ENCODE measurements around the gene FHIT.
"Not testable (repeated sequence)": the region's sequence is repeated elsewhere in the genome, so short reads cannot be mapped to it uniquely, and the experiment has no call there.

FHIT gene

DNA sequence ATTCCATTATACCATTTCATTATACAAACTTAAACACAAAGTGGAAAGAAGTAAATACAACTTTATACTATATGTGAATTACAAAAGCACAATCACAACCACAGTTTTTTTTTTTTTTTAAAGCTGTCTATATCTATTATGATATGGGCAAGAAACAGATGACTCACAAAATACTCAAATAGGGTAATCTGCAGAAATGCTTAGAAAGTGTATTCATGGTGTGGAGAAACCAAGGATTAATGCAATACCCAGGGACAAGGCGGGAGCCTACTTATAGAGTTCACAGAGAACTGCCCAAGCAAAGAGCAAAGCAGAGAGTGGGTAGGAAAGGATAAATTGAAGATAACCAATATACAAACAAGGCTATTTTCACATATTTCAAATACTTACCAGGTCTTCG is 332.0 kb downstream of the FHIT start:
- DNase-seq (ENCODE audit: low read depth) = no peak

DNA sequence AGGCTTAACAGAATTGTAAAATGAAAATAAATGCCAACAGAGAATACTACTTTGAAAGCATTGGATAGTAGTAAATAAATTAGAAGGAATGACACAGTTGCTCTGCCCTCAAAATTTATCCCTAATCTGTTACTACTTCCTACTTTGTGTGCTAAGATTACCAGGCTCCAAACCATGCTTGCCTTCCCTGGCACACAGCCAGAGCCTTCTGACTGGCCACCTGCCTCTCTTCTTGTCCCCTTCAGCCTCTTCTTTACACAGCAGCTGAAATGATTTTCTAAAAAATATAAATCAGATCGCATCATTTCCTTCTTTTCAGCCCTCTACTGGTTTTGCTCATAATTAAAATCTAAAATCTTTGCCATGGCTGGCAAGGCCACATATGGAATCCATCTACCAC is 334.1 kb downstream of the FHIT start:
- no peak for DNase-seq (ENCODE audit: low read depth)

GRCh38 chr3:60916546-60916945 is 334.7 kb downstream of the FHIT start:
- DNase-seq (ENCODE audit: low read depth) = no peak

DNA sequence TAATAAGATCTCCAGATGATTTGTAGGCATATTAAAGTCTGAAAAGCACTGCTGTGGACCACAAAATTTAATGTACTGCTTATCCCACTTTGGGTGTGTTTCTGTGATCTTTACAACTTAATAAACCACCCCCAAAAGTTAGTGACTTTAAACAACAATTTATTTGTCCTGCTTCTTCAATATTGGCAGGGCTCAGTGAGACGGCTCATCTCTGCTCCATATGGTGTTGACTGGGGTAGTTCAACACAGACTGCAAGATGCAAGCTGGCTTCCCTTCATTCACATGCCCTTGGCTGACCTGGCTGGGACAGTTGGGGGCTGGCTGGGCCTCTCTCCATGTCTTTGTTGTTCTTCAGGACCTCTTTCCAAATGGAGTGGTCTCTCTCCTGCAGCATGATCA is 337.8 kb downstream of the FHIT start:
- no peak for DNase-seq (ENCODE audit: low read depth)

DNA sequence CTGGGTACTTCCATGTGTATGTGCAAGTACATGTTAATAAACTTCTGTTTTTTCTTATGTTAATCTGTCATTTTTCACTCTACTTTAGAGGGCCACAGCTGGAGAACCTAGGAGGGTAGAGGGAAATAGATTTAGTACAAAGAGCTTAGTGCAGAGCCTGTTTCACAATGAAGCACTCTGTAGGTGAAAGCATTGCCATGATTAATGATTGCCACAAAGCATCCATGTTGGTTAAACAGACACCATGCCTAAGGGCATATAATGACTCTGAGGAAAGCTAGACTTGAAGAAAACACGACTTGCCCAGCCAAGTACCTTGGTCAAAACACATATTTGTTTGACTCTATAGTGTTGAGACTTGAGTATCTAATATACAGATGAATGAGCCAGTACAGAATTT is 338.4 kb downstream of the FHIT start:
- no peak for DNase-seq (ENCODE audit: low read depth)

- no peak for DNase-seq (ENCODE audit: low read depth)
These were observed 339.1 kb downstream of the FHIT start for GRCh38 chr3:60912142-60912541.

DNA sequence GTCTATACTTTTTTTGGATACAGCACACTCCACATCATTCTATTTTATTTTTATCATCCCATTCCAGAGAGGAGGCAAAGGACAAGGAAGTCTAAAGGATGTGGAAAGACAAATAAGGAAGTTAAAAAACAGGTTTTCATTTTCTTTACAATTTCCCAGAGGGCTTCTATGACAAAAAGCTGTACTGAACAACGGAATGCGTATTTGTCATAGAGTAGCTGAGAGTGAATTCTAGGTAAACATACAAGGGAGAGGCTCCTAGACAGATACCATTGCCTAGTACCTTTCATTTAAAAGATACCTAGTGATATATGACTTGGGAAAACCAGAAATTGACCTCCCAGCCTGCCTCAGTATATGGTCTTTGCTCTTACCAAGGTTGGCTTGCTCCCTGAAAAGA is 341.7 kb downstream of the FHIT start:
- DNase-seq (ENCODE audit: low read depth) = no peak

DNA sequence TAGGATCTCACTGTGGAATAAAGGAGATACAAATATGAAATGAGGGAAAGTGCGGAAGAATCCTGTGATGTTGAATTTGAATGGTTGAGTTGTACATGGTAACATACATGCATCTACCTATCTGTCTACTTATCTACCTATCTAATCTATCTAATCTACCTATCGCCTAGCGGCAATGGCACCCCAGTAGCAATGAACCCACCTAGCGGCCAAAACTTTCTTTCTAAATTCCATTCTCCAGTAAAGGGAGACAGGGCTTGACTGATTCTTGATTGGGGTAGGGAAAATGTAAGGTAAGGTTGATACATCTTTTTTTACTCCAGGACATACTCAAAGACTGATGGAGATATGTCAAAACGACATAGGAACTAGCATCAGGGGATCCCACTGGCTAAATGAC is 345.0 kb downstream of the FHIT start:
- no peak for DNase-seq (ENCODE audit: low read depth)

DNA sequence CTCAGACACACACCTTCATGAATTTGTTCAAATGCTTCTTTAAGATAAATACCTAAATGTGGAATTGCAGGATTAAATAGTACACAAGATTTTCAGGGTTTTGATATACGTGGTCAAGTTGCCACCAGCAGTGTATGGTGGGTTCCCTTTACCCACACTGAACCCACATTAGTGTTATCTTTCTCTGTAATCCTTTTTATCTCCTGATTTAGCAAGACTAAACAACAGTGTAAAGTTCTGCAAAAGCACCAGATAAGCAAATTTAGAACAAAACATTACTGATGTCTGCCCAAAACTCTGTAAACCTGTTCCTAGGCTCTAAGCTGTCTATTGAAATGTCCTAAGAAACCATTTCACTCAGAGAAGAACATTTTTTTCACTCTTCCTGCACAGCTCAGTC is 352.9 kb downstream of the FHIT start:
- no peak for DNase-seq (ENCODE audit: low read depth)

DNA sequence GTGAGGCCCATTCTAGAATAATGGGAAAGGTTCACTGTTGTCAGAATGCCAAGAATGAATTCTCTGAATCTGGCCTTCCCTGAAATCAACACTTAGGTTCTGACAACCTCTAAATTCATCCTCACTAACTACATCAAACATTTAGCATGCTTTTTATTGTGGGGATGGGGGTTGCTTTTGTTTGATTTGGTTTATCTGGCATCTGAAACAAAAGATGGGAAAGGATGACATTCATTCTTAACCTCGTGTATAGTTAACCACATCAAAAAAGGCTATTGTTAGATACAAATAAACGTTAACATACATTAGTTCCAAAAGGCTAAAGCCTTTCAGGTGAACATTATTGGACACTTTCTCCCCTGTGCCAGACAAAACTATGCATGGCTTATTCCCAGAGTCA is 357.3 kb downstream of the FHIT start:
- no peak for DNase-seq (ENCODE audit: low read depth)

DNA sequence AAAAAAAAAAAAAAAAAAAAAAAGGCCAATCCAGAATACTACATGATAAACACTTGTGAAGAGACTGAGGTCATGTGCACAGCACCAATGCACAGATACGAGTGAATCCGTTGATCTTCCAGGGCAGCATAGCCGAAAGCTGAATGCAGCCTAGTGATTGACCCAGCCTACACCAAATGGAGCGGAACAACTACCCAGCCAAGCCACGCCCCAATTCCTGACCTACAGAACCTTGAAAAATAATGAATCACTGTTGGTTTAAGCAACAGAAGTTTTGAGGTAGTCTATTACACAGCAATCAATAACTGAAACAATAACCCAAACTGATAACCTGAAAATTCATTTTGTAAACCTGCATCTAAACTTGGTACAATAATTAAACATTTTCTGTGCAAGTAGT is 361.0 kb downstream of the FHIT start:
- DNase-seq (ENCODE audit: low read depth) = no peak

DNA sequence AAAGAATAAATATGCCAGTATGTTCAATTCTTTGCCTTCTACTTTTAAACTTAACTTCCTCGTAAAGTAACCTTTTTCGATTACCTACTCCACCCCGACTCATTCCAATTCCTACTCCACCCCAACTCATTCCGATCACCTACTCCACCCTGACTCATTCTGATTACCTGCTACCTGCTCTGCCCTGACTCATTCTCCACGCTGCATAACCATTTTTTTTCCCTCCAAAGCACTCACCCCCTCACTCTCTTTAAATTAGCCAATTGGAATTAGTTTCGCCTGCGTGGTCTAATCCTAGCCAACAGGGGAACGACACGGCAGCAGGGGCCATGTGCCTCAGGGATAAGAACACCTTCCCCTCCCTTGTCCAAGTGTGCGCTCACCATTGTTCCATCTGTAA is 362.3 kb downstream of the FHIT start:
- not testable (repeated sequence) for DNase-seq (ENCODE audit: low read depth)

DNA sequence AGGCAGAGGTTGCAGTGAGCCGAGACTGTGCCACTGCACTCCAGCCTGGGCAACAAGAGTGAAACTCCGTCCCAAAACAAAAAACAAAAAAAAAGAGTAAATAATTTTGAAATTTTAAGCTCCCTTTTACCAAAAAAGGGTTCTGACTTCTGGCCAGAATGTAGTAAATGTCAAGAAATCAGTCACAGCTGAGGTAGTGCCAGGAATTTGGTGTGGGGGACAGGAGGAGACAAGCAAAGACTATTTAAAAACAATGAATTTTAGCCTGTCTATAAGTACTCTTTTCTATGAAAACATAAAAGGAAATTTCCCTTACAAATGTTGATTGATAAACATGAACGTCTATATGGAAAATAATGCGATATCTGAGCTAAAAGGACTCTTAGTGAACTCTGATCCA is 363.7 kb downstream of the FHIT start:
- no peak for DNase-seq (ENCODE audit: low read depth)

GRCh38 chr3:60886518-60886917 is 364.7 kb downstream of the FHIT start:
- DNase-seq (ENCODE audit: low read depth) = no peak

DNA sequence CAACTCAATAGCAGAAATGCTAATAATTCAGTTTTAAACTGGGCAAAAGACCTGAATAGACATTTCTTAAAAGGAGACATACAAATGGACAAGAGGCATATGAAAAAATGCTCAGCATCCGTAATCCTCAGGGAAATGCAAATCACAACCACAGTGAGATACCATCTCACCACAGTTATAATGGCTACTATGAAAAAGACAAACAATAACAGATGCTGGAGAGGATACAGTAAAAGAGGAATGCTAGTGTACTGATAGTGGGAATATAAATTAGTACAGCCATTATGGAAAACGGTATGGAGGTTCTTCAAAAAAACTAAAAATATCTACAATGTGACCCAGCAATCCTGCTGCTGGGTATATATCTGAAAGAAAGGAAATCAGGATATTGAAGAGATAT is 367.2 kb downstream of the FHIT start:
- no peak for DNase-seq (ENCODE audit: low read depth)

DNA sequence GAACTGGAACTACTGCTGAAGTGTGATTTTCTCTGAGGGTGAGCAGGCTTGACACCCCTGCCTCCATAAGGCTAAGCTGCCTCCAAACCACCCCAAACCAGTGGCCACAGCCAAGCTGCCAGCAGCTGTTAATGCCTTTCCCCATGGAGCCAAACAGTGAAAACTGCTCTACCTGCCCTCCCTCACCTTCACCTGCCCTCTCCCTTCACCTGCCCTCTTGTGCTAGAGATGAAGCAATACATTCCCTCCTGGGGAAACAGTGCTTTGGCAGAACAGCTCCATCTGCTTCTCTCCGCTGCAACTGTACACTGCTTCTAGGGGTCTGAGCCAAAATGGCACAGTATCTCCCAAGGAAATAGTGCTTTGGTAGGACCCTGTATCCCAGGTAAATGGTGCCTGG is 374.1 kb downstream of the FHIT start:
- no peak for DNase-seq (ENCODE audit: low read depth)

DNA sequence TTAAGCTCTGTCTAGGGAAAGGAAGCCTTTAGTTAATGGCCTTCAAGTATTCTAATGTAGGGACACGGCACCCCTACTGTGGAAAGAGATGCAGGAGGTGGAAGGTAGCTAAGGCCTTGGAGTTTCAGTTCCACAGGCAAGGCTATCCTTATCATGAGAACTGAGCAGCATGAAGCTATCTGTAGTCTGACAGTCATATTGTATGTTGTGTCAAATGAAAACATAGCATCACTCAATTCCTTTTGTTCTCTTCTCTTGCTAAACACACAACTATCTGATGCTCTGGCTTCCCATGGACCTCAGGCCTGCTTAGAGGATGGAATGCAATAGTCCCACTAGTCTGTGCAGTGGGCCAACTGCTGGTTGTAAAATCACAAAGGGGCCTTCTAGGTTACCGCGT is 380.9 kb downstream of the FHIT start:
- DNase-seq (ENCODE audit: low read depth) = no peak

- DNase-seq (ENCODE audit: low read depth) = no peak
These were observed 384.1 kb downstream of the FHIT start for GRCh38 chr3:60867200-60867599.

DNA sequence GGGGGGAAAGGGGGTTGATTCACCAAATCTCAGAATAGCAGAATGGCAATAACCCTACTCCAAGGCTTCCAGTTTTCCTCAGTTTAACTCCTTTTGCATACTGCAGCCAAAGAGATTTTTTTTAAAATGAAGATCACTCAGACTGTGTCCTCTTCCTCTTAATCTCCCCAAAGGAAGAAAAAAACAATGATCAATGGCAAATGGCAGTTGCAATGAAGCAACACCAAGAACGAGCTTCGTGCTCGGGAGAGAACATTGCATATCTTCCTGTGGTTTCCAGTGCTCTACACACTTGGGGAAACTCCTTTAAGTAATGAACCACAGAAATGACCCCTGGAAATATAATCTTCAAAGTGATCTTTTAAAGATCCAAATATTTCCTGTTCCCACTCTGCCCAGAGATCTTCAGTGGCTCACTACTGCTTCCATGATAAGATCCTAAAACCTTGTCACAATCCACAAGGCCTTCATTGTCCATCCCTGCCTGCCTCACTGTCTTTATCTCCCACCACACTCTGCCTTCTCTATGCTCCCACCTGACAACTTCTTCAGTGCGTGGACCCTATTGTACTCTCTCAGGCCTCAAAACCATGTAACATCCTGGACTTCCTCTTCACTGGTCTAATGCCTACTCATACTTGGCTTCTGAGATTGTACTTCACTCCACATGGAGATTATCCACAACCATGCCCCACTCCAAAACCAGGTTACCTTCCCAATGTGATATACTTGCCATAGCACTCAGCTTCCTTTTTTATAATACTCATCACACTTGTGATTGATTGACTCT is 394.8 kb downstream of the FHIT start:
- DNase-seq (ENCODE audit: low read depth) = no peak

DNA sequence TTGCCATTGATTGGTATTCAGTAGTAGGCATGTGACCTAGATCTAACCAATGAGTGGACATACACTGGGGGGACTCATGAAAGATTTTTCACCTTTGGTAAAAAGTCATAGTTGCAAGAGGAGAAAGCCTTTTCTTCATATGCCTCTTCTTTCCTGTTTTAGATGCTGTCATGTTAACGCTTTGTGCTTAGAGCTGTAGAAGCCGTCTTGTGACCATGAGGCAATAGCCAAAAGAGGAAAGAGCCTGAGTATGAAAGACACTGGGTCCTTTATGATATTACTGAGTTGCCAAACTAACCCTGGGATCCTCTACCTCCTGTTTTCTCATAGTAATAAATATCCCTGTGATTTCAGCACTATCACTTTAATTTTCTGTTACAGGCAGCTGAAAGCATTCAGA is 396.0 kb downstream of the FHIT start:
- DNase-seq (ENCODE audit: low read depth) = no peak

DNA sequence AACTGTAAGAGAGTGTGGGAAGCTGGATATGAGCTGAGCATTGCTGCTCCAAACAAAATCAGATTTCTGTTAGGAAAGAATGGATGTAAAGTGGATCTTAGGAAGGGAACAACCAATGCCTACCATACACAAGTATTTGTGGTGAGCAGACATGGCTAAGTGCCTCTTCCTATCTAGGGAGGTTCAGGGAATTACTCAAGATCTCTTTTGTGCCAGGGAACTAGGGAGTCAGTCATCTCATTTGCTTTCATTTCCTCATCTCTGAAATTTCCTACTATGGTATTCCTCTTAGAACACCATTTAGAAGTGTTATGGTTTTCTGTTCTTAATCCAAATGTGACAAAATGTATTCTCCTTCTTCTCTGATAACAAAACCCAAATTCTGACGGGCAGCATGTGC is 396.5 kb downstream of the FHIT start:
- no peak for DNase-seq (ENCODE audit: low read depth)

GRCh38 chr3:60847791-60848190 is 403.5 kb downstream of the FHIT start:
- DNase-seq (ENCODE audit: low read depth) = no peak

- DNase-seq (ENCODE audit: low read depth) = no peak
These were observed 407.0 kb downstream of the FHIT start for GRCh38 chr3:60844256-60844655.

DNA sequence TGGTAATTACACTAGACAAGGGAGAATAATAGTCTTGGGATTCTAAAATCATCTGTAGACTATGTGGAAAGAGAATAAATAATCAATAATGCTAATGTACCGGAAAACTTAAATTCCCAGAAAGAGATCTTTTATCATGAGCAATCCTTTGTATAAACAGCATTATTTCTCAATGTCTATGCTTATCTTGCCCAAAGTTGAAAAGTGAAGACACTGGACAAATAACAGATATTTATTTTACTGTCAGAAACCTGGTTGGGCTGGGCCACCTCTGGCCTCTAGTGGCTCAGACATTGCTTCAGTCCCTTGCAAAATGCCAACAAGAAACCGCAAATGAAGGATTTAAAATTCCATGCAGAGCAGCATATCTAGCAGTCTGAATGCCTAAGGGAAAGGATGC is 409.9 kb downstream of the FHIT start:
- DNase-seq (ENCODE audit: low read depth) = no peak

GRCh38 chr3:60839246-60839645 is 412.0 kb downstream of the FHIT start:
- DNase-seq (ENCODE audit: low read depth) = no peak

Data from activated T-helper 9 cell treated with anti-CD3 and anti-CD28 coated beads, Interleukin-2, amount 50 U/mL, for 16 hours (primary cell).